Stimulated activated CD4-positive, alpha-beta T cell treated with anti-CD3 and anti-CD28 coated beads, Interleukin-2, amount 100 ng/mL, for 24 hours (primary cell): ENCODE measurements around the gene SPRYD3.
A peak's percentile ranks its signal among the peaks of the same experiment; 100 is the strongest.

Experiments used
- DNase-seq, 2 donors: peaks; one replicate each; pipeline ENCODE4 v3.0.0-alpha.2; 2020

Gene SPRYD3

DNA sequence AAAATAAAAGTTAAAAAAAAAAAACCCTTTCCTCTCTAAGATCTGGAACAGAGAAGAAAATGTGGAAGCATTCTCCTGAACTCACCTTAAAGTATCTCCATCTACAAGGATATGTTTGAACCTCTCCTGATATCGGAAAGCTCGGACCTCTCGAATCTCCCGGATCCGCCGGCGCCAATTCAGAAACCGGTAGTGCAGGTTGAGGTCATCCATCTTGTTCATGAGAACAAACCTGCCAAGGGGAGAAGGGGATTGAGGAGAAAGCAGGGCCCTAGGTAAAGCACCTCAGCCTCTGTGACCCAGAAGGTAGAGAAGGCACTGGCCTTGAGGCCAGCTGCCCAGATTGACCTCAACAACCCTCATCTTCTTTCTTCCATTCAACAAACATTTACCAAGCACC, 2.2 kb downstream of the SPRYD3 start:
- DNase-seq: no peak

DNA sequence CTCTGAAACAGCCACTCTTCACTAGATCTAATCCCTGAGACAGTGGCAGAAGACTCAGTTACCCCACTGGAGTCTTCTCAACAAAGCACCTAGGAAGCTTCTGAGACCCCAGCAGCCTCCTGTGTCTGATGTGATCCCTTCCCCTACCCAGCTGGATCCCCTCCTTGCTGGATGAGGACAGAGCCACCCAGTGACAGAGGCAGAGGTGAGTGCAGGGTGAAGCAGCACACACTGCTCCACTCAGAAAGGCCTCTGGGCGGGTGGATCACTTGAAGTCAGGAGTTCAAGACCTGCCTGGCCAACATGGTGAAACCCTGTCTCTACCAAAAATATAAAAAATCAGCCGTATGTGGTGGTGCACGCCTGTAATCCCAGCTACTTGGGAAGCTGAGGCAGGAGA, 2.7 kb downstream of the SPRYD3 start:
- no peak for DNase-seq

DNA sequence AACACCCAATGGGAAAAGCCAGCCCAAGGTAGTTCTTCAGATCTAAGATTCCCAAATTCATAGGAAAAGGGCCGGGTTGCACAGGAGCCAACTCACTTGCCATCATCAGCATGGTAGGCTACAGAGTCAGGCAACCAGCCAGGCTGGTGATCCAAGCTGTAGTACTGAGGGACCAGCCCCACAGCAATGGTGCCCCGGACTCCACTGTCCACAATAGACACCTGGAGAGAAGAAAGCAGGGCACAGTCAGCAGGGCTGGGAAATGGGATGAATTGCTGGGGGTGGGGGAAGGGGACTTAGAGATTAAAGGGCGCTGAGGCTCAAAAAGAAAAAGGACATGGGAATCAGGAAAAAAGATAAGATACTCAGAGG, 4.2 kb downstream of the SPRYD3 start:
- DNase-seq: no peak

DNA sequence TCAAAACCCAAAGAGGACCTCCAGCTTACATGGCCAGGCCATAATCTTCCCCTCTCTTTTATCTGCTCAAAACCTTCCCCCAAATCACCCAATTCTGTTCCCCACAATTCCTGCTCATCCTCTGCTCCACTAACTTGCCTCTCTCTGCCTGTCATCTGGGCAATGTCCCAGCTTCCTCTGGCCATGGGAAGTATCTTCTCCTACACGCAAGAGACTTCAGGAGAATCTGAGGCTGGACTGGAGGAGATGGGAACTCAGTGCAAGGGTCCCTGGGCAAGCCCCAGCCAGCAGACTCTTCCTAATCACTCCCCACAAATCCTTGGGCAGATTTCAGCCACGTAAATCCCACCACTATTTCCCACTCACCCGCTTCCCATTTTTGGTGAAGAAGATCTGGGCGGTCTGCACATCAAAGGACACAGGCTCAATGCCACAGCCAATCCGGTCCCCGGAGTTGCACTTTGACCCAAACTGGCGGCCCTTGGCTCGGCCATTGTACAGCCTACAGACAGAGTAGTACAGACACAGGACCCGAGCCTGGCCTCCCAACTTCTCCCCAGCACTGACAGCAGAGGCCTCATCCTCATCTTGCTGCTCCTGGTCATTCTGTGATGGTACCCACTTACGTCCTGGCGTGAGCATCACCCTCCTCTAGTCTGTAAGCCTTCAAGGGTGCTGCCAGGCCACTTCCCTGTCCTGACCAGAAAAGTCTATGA, 4.7 kb downstream of the SPRYD3 start:
- no peak for DNase-seq

DNA sequence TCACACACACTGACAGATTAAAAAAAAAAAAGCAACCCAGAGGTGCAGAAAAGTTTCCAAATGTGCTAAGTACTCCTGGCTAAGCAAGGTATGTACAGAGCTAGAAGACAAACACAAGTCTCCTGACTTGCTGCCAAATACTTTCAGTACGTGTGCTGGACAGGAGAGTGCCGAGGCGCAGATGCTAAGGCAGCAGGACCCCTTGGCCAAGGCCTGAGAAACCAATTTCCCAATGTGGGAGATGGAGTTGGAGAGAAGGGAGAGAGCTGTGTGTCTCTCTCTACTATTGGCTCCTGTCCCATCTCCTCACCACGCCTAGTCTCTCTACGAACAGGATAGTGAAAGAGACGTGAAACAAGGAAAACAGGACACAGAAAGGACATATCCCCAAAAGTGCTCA, 5.3 kb downstream of the SPRYD3 start:
- no peak for DNase-seq

DNA sequence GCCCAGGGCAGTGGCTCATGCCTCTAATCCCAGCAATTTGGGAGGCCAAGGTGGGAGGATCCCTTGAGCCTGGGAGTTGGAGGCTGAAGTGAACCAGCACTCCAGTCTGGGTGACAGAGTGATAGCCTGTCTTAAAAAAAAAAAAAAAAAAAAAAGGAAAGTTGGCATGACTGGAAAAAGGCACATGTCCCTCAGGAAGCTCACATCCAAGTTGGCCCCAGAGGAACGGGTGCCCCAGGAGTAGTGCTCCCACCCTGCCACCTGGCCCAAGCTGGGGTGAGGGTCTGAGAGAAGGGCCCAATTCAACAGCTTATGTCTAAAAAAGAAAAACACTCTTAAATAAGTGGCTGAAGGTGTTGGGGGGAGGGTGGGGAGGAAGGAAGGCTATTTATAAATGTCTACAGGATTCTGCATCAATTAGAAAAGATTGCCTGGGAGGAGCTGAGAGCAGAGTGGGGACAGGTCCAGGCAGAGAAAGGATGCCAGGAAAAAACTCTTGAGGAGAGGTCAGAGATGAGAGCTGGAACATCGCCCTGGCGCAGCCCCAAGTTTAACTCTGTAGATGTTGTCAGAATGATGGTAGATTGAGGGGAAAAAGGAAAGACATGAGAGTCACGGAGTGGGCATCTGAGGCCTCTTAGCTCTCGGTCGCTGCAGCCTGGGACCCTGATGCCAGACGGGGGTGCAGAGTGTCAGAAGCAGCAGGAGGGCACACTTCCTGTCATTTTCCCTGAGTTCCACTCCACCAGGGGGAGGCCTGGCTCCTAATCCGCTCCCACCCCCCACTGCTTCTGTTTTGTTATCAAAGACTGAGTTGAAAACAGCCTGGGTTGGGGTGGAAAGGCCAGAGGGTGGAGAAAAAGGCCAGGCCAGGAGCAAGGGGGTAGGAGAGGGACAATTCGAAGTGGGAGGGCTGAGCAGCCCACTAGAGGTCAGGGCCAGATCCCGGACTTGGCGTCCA, 7.3 kb downstream of the SPRYD3 start:
- no peak for DNase-seq

DNA sequence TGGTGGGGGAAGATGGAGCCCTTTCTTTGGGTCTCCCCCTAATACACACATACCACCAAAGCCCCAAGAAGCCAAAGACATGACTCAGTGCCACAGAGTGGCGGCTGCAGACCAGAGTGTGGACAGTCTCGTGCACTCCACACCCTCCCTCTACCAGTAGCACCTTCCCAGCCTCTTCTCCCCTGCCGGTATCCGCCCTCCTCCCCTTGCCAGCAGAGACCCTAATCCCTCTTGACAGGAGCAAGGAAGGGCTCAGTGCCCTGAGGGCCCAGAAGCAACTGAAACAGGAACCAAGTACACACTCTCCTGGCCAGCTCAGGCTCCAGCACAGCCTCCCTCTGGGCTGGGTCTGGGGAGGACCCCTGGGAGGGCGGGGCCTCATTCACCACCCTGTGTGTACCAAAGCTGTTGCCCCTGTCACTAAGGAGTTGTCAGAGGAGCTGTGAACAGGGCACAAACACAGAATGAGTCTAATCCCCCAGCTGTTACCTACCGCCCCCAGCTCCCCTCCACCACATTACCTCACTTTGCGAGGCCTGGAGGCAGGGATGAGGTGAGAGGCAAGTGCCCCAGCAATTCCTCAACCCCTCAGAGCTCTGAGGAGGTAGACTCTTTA, 8.2 kb downstream of the SPRYD3 start:
- no peak for DNase-seq

DNA sequence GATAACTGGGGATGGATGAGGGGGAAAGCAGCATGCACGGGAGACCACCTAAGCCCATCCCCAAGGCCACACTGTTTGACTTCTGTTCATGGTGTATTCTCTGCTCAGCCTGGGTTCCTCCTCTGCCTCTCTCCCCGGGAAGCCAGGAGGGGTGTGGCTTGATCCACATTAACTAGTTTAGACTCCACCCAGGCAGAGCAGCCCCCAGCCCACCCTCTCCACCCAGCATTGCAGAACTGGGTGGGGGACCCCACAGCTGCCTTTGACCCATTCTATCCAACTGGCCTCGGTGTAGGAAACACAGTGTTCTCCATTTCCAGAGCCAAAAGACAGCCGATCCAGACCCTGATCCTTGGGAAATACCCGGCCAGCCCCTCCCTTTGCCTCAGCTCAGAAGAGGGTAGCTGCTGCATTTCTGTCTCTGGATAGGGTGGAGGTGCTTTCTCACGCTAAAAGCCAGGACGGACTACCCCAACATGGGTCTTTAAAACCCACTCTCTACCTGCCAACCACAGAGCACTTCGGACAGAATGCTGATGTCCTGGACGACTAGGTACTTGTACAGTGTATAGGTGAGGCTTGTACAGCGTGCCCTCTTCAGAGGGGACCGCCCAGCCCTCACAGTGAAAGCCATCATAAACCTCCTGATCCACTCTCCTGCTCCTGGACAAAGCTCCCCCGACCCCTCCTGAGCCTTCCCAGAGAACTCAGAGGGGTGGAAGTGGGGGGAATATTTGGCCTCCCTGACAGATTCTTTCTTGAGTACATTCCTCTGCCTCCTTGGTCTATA, 9.4 kb downstream of the SPRYD3 start:
- no peak for DNase-seq

DNA sequence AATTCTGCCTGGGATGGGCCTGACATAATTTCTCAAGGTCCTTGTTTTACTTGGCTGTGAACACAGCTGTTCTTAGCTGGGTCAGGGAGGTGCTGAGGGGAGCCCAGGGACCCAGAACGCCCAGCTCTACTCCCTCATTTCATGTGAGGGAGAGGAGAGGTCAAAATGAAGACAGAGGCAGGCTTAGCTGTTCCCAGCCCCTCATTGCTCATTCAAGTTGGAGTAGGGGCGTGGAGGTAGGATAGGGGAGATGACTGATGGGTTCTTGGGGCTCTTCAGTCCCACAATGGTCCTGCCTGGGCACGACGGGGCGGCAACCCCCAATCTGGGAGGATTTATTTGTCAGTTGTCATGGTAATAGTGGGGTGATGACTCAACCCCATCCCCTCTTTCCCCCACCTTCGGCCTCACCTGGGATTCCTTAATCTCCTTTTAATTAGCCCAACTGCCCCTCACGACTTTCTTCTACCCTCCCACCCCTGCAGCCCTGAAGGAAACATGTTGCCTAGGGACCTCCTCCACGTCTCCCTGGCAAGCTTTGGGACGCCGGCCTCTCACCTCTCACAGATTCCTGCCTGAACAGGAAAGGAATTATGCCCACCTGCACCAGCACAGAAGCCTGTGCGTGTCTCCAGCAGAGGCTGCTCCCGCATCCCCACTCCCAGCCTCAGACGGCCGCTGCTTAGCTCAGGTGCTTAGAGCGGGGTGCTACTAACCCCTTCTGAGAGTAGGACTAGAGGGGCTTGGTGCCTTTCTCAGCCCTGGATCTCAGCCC, 10.2 kb downstream of the SPRYD3 start:
- no peak for DNase-seq

DNA sequence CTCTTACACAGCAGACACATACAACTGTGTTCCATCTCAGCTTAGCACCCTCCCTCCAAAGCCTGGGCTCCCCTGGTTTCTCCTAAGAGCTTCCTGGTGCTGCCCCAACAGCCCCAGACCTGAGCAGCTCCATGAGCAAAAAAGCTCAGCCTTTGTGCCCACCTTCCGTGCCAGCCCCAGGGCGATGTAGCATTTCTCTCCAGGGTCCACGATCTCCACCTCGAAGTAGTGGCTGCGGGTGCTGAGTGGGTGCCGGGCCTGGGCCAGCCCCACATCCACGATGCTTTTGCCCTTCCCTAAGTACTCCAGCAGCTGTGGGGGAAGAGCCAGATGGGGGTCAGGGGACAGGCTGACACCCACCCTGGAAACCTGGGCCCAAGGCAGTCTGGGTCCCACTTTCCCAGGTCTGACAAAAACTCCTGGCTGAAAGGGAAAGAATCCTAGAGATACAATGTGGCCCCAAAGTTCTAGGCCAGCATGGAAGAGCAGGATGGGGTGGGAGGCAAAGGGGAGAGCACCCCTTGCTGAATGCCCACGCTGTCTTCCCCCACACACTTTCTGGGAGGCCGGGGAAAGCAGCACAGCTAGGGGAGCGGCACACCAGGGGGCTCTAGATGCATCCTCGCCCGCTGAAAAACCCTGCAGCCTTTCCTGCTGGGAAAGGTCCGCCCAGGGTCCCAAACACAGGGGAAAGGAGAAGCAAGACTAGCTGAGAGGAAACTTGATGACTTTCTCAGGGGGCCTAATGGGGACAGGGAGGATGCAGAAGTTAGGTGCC, 11.0 kb downstream of the SPRYD3 start:
- DNase-seq: no peak

DNA sequence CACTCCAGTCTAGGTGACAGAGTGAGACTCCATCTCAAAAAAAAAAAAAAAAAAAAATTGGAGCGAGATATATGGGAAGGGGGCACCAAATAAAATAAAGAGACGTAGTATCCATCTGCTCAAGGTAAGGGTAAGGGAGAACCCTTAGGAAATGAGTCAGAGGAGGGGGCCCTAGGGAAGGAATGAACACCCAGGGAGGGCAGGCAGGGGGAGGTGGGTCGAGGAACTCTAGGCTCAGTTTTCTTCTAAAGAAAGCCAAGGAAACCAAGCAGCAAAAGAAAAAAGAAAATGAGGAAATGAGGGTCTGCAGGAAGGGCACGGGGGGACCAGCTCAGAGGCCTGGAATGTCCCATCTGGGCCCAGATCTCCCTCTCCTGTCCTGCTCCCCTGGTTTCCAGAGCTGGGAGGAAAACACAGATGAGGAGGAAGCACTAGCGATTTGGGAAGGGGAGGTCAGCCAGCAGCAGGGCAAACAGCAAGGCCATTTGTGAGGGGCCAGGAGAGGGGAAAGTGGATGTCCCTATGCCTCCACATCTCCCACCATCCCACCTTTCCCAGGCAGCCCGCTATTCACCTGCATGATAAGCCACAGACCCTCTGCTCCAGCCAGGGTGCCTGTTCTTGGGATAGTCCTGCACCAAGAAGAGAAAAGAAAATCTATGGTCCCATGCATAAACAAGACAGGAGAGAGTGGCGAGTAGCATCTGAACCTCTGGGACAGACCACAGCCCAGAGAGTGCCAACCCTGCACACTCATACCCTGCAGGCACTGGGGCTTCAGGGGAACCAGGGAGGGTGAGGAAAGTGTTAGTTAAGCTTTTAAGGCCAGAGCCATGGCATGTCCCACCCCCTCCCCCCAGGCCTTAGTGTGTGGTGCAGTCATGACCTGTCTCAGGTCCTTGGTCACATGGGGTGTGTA, 11.9 kb downstream of the SPRYD3 start:
- DNase-seq: no peak

DNA sequence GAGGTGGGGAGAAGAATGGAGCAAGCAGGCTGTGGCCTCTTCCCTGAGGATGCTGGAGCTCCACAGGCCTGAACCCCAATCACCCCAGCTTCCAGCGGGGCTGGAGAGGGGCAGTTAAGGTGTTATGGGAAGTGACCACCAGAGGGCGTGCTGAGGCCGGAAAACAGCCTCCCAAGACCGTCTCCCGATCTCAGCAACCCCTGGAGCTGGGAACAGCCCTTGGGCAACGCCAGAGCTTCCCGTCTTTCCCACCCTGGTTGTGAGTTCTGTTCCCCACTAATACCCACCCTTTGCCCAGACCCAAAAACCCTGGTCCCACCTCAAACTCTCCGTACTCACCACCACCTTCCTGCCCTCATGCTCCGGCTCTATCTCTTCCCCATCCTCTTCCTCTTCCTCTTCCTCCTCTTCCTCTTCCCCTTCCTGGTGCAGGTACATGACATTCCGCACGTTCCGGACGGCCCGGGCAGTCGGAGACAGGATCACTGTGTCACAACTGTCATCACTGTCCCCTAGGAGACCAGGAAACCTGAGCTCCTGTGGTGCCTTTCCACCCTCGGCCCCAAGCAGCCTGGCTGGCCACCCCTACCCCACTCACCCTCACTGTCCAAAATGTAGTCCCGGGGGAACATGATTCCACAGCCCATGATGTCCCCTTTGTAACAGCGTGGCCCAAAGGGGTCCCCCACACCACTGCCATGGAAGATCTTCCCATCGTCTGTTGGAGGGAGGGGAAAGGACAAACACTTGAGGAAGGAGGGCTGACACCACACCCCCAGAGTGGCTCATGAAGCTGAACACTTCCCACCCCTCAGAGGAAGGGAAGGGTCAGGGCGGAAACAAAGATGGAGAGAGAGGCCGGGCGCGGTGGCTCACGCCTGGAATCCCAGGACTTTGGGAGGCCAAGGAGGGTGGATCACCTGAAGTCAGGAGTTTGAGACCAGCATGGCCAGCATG, 12.9 kb downstream of the SPRYD3 start:
- peak; percentile 77 to 79 for DNase-seq

DNA sequence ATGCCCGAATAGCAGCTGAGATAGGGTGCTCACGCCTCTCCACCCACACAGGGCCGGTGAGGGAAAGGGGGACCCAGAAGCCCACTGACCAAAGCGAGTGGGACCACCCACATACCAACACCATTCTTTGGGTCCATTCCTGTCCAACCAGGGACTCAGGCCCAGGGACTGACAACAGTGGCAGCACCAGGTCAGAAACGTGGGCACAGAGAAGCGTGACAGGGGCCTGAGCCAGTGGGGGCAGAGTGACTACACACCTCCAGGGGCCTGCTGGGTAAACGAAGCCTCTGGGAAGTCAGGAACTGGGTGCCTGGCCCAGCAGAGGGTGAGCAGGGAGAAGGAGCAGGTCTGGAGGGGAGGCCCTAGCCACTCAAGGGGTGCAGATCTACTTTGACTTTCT, 13.7 kb downstream of the SPRYD3 start:
- no peak for DNase-seq

DNA sequence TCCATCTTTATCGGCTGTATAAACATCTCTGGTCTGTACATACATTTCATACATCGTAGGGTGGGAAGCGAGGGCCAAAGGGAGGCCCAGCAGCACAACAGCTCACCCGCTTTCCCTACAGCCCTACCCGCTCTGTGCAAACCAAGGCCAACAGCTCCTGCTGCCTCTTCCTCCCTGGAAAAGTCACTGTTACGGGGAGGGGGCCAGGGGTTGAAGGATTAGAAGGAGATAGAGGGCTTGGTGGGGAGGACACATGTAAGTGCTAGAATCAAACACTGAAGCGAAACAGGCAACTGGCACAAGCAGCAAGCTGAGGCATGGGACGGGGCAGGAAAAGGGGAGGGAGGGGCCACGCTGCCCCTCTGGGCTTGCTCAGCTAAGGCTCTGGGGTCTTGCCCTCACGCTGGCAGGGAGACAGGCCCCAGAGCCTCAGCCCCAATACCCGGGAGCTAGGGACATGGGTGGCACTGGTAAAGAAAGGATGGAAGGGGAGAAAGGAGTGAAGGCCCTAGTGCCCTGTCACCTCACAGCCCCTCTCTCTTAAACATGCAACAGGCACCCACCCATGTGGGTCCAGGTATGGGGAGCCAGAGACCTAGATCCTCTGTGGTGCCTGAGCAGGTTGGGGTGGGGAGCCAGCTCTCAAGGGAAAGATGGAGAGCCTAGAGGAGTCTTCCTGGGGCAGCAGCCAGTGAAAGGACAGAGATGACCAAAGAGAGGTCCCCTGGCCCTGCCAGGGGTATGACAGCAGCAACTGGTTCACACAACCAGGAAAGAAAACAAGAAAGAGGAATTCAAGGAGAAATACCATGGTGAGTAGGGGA, 14.4 kb downstream of the SPRYD3 start:
- DNase-seq: no peak

DNA sequence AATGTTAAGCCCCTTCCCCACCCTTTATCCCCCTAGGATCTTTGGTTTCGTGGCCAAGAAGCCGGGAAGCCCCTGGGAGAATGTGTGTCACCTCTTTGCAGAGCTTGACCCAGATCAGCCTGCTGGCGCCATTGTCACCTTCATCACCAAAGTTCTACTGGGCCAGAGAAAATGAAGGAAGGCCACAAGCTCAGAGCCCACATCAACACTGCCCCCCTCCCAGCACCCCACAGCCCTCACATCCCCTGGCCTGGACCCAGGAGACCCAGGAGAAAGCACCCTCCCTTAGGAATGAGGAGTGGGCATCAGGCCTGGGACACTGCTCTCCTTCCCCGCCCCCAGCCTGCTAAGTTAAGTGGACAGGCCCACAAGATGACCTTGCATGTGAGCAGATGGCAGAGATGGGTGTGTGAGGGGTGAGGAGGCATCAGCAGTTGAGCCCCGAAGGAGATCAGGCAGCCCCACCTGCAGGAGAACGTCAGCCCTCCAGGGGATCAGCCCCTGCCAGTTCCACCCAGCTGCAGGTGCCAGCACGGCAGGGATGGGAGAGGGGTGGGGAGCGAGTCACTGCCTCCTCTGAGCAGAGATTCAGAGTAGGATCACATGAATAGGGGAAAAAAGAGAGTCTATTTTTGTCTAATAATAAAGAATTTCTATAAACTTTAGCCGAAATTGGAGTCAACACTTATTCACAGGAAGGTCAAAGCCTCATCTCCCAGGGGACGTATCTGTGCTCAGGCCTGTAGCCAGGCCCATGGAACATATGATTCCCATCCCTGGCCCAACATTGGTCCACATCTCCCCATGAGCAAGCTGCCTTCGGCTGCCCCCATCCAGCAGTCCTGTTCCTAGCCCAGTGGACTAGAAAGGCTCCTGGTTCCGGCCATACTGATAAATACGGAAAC, 15.2 kb downstream of the SPRYD3 start:
- DNase-seq: no peak

DNA sequence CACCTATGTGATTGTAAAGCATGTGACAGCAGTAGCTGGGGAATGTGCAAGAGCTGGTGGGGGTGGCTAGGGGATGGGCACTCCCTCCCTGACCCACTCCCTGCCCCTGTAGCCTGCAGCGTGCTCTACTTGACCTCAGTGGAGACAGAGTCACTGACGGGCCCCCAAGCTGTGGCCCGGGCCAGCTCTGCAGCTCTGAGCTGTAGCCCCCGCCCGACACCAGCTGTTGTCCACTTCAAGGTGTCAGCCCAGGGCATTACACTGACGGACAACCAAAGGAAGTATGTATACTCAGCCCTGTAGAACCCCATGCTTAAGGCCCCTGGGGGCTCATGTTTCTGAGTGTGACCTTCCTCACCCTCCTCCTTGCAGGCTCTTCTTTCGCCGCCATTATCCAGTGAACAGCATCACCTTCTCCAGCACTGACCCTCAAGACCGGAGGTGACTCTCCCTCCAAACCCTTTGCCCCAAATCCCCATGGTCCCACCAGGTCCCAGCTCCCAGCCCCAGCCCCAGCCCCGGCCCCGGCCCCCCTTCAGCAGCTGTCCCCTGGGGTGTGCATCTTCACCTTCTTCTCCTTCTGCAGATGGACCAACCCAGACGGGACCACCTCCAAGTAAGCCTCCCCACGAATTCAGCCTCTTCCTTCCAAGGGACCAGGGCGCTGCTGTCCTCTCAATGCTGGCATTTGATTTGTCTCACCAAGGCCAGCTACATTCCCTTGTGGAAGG, 16.0 kb downstream of the SPRYD3 start:
- no peak for DNase-seq
